Uterus (tissue), 2 donors: Measurements from ENCODE around the gene DENND1A.

Experiments
- POLR2A ChIP-seq, 2 donors: fragments of 450-650 bp; IDR thresholded peaks; one replicate each; pipeline ENCODE4 v1.6.1; 2016; ENCODE audit warnings: antibody characterized with exemption in 2 of 2, mild to moderate bottlenecking in 1 of 2, moderate library complexity in 1 of 2
- TF ChIP-seq, protein P1 (sequence below), 4 experiments: fragments of 200-600 bp in 2 of 4; fragments of 450-650 bp in 2 of 4; sonication (generic) in 2 of 4; IDR thresholded peaks; one replicate each; pipeline ENCODE4 v1.5.1; 2016 to 2019; ENCODE audit warnings: antibody characterized with exemption in 4 of 4, mild to moderate bottlenecking in 2 of 4, moderate library complexity in 1 of 4

DNA sequence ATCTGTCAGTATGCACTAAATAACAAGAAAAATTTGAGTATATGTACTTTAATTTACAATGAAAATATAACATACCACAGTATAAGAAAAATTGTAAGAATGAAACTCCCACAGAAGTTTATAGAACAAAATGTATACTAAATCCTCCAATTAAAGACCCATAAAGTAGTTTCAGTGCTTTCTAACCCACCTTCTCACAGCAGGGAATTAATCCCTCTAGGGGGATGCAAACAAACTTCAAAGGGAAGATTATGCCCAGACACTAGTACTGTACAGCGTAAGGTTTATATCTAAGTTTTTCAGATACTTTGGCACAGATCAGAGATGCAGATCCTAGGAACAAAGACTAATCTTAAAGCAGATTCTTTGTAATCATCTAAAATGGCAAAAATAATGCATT lies 57.2 kb downstream of the DENND1A start:
- no peak for TF ChIP-seq POLR2A (IDR thresholded peaks at IDR 0.05)
- TF ChIP-seq, protein P1, sequence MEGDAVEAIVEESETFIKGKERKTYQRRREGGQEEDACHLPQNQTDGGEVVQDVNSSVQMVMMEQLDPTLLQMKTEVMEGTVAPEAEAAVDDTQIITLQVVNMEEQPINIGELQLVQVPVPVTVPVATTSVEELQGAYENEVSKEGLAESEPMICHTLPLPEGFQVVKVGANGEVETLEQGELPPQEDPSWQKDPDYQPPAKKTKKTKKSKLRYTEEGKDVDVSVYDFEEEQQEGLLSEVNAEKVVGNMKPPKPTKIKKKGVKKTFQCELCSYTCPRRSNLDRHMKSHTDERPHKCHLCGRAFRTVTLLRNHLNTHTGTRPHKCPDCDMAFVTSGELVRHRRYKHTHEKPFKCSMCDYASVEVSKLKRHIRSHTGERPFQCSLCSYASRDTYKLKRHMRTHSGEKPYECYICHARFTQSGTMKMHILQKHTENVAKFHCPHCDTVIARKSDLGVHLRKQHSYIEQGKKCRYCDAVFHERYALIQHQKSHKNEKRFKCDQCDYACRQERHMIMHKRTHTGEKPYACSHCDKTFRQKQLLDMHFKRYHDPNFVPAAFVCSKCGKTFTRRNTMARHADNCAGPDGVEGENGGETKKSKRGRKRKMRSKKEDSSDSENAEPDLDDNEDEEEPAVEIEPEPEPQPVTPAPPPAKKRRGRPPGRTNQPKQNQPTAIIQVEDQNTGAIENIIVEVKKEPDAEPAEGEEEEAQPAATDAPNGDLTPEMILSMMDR (IDR thresholded peaks at IDR 0.05): no peak
